Neural cell (in vitro differentiated cells): ENCODE measurements around the gene MYO1D.

Experiments used
- EP300 ChIP-seq: fragments of 450-650 bp; conservative IDR thresholded peaks from 2 replicates; pipeline ENCODE4 v1.6.1; 2014; ENCODE audit warnings: antibody characterized with exemption, mild to moderate bottlenecking, moderate library complexity; ENCODE audit not compliant: poor library complexity, severe bottlenecking
- EZH2 ChIP-seq: fragments of 200-600, 300-800 bp; shearing (Covaris generic), sonication (generic); IDR thresholded peaks from 2 replicates; pipeline ENCODE4 v1.6.1; 2014; ENCODE audit warnings: antibody characterized with exemption, low read length, borderline replicate concordance, mild to moderate bottlenecking; ENCODE audit not compliant: insufficient read depth, poor library complexity, severe bottlenecking
- MXI1 ChIP-seq: fragments of 450-650 bp; conservative IDR thresholded peaks from 2 replicates; pipeline ENCODE4 v1.6.1; 2014; ENCODE audit warnings: antibody characterized with exemption, mild to moderate bottlenecking; ENCODE audit not compliant: poor library complexity, severe bottlenecking
- POLR2AphosphoS5 ChIP-seq: IDR thresholded peaks from 2 replicates; pipeline ENCODE4 v1.6.1; 2012
- TAF1 ChIP-seq: IDR thresholded peaks from 2 replicates; pipeline ENCODE4 v1.6.1; 2012; ENCODE audit warnings: low read depth
- TF ChIP-seq, protein P1 (sequence below): fragments of 450-650 bp; IDR thresholded peaks from 2 replicates; pipeline ENCODE4 v1.5.1; 2014; ENCODE audit warnings: antibody characterized with exemption, mild to moderate bottlenecking, moderate library complexity; ENCODE audit not compliant: poor library complexity, severe bottlenecking
- TF ChIP-seq, protein P2 (sequence below): IDR thresholded peaks from 2 replicates; pipeline ENCODE4 v1.6.1; 2012; ENCODE audit warnings: borderline replicate concordance

DNA sequence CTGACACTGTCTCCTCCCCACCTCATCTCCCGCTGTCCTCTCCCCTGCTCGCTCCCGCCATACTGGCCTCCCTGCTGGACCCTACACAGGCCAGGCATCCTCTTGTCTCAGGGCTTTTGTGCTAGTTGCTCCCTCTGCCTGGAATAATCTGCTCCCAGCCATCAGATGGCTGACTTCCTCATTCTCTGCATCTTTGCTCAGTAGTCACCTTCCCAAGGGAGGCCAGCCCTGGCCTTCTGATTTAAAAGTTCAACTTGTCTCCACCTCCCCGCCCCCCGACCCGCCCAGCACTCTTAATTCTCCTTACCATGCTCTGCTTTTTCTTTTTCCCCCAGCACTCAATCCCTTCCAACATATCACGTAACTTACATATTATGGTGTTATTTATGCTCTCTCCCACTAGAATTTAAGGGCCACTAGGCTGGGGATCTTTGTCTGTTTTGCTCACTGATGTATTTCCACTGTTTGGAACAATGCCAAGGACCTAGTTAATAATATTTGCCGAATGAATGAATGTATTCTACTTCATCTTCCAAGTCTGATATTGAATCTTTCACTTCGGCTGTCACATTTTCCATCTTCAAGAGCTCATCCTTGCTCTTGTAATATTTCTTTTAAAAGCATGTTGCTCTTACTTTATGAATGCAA is 211.9 kb downstream of the MYO1D start:
- TF ChIP-seq EP300 = no peak
- TF ChIP-seq, protein P1, sequence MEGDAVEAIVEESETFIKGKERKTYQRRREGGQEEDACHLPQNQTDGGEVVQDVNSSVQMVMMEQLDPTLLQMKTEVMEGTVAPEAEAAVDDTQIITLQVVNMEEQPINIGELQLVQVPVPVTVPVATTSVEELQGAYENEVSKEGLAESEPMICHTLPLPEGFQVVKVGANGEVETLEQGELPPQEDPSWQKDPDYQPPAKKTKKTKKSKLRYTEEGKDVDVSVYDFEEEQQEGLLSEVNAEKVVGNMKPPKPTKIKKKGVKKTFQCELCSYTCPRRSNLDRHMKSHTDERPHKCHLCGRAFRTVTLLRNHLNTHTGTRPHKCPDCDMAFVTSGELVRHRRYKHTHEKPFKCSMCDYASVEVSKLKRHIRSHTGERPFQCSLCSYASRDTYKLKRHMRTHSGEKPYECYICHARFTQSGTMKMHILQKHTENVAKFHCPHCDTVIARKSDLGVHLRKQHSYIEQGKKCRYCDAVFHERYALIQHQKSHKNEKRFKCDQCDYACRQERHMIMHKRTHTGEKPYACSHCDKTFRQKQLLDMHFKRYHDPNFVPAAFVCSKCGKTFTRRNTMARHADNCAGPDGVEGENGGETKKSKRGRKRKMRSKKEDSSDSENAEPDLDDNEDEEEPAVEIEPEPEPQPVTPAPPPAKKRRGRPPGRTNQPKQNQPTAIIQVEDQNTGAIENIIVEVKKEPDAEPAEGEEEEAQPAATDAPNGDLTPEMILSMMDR = no peak
- no peak for TF ChIP-seq TAF1
- TF ChIP-seq, protein P2, sequence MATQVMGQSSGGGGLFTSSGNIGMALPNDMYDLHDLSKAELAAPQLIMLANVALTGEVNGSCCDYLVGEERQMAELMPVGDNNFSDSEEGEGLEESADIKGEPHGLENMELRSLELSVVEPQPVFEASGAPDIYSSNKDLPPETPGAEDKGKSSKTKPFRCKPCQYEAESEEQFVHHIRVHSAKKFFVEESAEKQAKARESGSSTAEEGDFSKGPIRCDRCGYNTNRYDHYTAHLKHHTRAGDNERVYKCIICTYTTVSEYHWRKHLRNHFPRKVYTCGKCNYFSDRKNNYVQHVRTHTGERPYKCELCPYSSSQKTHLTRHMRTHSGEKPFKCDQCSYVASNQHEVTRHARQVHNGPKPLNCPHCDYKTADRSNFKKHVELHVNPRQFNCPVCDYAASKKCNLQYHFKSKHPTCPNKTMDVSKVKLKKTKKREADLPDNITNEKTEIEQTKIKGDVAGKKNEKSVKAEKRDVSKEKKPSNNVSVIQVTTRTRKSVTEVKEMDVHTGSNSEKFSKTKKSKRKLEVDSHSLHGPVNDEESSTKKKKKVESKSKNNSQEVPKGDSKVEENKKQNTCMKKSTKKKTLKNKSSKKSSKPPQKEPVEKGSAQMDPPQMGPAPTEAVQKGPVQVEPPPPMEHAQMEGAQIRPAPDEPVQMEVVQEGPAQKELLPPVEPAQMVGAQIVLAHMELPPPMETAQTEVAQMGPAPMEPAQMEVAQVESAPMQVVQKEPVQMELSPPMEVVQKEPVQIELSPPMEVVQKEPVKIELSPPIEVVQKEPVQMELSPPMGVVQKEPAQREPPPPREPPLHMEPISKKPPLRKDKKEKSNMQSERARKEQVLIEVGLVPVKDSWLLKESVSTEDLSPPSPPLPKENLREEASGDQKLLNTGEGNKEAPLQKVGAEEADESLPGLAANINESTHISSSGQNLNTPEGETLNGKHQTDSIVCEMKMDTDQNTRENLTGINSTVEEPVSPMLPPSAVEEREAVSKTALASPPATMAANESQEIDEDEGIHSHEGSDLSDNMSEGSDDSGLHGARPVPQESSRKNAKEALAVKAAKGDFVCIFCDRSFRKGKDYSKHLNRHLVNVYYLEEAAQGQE = no peak
- no peak for TF ChIP-seq MXI1
- TF ChIP-seq POLR2AphosphoS5 = no peak
- no peak for TF ChIP-seq EZH2
